RPMI7951 (cell line): ENCODE measurements around the gene F13A1. TPM values are rescaled to one million over a fixed set of nuclear protein-coding genes. Genes with fewer than 3 reads are reported as not detected.

Source experiments
- DNase-seq: peaks from one replicate; pipeline ENCODE4 v3.0.0-alpha.2; 2012; ENCODE audit warnings: low read depth
- total RNA-seq: library from RNA; depleted of rRNA; stranded (reverse); fragments of >200 nt; shearing (Covaris generic); gene quantifications from 2 replicates; pipeline ENCODE4 v1.2.3, GENCODE V29; 2014; rRNA removed

F13A1 gene
- total RNA-seq: not detected in 2 replicates

- DNase-seq: no peak
Observed at GRCh38 chr6:6319952-6320811, at the start of gene F13A1. Gene F13A1, minus strand, starts transcription at chr6:6320662. Its CDS starts 1,998 bp downstream, at chr6:6318664.

DNA sequence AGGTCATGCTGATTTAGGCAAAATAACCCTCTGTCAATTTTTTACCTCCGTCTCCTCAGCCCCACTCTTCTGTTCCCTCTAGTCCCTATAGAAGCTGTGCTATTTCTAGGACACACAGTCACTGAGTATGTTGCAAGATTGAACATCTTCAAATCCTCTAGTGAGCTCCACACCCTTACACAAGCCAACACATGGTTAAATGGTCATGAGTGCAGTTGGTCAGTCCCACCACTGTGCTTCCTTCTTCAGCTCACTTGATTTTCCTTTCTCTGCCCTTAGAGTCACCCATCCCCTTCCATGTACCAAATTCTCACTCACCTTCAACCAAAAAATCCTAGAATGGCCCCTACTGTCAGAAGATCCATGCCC, 48.2 kb upstream of the F13A1 start:
- no peak for DNase-seq

DNA sequence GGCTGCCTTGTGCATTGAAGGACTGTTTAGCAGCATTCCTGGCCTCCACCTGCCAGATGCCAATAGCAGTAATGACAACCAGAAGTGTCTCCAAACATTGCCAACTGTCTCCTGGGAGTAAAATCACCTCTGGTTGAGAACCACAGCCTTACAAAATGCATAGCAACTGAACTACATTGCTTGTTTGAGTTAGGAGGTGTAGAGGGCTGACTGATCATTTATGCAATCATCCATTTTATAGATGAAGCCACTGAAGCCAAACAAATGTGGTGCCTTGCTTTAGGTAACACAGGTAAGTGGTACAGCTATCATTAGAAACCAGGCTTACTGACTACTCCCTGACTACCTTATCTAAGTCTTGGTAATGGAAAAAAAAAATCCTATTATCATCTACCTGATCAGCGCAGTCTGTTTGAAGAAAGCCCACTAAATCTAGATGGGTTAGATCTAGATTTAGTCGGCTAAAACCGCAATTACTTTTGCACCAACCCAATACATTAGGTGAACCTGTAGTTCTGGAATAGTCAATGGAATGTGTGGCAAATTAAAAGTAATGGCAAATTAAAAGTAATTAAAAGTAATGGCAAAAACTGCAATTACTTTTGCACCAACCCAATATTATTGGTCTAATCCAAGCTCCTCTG, 47.7 kb upstream of the F13A1 start:
- DNase-seq: no peak

DNA sequence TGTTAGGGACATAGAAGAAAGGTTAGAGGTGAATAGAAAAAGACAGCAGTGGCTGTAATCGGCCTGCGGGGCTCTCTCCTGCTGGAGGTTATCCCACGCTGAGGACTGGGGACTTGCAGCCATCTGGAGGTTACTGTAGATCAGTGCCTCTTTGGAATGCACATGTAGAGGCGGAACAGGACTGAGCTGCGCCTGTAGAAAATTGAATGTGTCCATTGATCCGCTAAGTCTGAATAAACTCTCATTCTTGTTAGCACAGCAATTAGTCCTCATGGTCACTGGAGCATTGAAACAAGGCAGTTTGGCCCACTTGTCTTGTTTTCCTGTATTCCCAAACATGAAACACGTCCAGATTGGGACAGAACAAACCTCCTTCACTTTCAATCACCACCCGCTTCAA, 46.3 kb upstream of the F13A1 start:
- no peak for DNase-seq

DNA sequence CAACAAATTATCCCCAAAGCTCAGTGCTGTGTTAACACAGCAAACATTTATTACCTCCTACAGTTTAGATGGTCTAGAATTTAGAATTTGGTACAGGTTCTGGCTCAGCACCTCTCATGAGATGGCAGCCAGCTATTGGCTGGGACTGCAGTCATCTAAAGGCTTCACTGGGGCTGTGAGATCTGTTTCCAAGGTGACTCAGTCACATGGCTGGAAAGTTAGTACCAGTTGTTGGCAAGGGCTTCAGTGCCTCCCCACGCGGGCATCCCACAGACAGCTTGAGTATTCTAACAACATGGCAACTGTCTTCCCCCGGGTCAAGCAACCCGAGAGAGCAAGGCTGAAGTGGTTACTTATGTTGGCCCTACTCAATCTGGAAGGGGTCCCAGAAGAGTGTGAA, 44.8 kb upstream of the F13A1 start:
- no peak for DNase-seq

DNA sequence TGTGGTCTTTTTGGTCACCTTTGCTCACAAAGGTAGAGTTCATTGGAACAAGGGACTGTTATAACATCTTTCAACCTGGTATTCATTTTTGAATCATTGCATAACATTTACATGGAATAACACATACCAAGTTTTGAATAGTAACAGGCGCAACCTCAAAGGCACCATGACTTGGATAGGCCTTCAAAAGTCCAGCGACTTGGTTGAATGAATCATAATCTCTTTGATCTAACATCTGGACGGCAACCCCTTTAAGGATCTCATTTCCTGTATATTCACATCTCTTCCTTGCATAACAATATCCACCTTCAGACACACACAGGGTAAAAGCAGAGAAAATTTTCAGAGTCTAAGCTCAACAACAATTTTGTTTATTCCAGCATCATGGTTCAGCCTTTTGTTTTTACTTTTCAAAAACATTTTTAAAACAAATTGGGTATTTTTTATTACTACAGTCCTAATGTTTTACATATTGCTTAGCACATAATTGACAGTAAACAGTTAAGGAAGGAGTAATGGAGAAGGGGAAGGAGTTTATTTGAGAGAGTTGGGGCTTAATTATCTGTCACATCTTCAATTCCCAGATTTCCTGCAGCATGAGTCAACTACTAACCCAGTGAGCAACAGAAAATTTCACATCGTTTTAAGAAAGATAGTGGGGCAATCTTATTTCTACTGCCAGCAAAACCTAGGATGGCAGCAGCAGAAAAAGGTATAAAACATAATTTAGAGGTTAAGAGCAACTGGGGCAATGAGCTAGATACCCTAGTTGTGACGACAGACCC, 41.8 kb upstream of the F13A1 start:
- peak; percentile 20 for DNase-seq

DNA sequence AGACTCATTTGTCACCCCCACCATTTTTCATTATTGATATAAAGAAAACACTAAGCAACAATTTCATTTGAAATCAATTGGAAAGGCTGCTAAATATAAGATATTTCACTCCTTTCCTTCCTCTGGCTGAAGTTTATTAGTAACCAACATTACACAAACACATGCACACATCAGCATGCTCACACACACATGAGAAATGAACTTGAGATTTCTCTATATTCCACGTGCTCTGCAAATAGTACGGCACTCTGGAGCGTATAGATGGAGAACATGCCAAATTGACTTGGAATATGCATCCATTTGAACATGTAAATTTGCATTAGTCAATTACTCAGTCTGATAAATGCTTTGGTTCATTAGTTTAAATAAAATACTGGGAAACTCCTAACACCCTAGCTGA, 37.1 kb upstream of the F13A1 start:
- DNase-seq: no peak

DNA sequence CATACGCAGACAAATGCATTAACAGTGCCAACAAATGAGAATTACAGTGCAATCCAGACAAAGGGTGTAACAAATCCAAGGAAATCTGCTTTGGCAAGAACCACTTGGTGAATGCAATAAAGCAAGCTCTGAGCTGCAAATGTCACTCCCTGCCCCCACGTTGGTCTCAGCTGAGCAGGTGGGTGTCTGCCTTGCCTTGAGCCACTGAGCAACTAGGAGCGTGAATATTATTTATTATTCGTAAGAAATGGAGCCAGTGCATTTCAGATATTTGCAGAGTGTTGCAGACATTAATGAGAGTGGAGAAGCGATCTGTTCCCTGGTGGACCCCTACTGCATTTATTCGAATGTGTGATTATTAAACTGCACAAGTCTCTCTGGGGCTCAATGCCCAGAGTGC, 36.6 kb upstream of the F13A1 start:
- no peak for DNase-seq

GRCh38 chr6:6352772-6353171, 32.3 kb upstream of the F13A1 start:
- no peak for DNase-seq

GRCh38 chr6:6351511-6352025, 31.1 kb upstream of the F13A1 start:
- no peak for DNase-seq

DNA sequence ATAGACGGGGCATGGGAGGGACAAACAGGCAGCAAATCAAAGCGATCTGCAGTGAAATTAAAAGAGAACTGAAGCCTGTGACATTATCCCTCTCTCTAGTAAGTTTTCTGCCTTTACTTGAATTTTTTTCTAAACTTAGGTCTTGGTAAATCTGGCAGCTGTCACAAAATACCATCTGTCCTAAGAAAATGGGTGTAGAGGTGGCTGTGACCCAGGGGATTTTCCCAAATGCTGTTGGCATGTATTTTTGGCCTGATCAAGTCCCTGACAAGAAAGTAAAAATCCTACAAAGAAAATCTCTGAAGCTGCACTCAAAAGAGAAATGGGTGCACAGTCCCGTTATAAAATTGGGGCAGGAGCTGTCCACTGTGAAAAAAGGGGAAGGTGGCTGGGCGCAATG, 30.2 kb upstream of the F13A1 start:
- no peak for DNase-seq

- DNase-seq: no peak
Observed at GRCh38 chr6:6348256-6348655, 27.8 kb upstream of the F13A1 start.

DNA sequence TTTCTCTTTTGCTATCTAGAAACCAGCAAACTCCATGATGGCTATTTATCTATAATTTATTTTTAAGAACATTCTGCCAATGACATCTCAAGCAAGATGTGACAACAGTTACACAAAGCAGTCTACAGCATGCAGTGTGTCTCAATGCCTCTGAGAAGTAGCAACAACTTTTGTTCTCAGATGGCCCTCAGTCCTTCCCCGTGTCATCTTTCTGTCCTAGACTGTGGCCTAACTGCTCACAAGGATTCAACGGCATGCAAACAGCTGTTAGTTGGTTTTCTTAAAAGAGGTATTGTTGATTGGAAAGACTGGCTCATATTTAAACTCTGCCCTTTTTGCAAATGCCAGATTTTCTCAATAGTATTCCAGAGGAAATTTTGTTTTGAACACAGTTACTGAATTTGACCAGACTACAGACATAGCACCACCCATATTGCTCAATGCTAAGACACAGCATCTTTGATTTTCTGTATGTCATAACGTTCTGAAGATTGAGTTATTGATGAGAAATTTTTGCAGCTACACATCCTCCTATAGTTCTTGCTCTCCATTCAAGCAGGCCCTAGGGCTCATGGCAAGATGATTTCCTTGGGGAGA, 26.1 kb upstream of the F13A1 start:
- no peak for DNase-seq

GRCh38 chr6:6333501-6333900, 13.0 kb upstream of the F13A1 start:
- peak; percentile 30 for DNase-seq

DNA sequence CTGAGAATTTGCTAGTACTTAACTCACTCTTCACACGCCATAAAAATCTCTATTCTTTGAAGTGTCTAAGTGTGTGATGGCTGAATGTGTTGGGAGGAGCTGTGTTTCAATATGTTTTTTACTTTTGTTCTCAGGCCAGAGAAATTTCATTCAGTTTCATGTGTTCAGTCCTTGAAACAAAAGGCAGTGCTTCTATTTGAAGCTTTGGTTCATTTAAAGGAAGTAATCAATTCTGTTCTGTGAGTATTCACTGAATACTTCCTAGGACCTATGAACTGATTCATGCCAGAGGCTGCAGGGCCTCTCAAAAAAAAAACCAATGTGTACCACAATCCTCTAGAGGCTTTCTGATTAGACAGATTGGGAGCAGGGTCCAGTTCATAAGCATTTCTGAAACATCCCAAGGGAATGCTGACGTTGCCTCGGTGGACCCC, 12.4 kb upstream of the F13A1 start:
- no peak for DNase-seq

GRCh38 chr6:6331946-6332601, 11.6 kb upstream of the F13A1 start:
- DNase-seq: no peak

DNA sequence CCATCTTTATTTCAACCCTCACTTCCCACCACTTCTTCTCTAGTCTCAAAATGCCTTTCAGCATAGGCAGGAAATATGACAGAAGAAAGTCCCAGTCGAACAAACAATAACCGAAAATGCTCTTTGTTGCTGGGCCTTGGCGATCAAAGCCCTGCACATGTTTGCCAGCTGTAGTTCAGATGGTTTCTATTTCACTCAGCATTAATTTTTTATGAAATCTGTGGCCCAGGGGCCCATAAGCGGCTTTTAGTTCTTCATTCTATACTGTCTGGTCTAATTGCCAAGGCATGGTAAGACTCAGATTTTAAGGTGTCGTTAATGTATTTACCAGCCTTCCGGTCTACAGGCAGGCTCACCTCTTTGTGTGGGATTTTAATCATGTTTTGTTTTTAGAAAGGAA, 10.9 kb upstream of the F13A1 start:
- no peak for DNase-seq

GRCh38 chr6:6330407-6330806, 9.9 kb upstream of the F13A1 start:
- no peak for DNase-seq

DNA sequence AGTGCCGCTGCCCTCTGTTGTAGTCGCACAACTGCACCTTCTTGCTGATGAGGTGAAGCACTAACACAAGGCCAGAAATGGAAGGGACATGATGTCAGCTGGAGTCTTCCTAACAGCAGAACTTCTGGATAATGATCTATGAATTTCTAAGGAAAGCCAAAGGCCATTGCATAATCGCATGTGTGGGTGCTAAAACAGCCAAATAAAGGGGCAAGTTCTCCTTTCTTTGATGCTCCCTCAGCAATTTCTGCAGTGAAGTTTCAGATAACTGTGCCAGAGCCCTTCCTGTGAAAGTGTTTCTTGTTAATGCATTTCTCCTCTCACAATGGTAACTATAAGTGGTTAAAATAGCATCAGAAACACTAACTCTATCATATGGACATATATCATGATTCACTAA, 8.0 kb upstream of the F13A1 start:
- DNase-seq: no peak

DNA sequence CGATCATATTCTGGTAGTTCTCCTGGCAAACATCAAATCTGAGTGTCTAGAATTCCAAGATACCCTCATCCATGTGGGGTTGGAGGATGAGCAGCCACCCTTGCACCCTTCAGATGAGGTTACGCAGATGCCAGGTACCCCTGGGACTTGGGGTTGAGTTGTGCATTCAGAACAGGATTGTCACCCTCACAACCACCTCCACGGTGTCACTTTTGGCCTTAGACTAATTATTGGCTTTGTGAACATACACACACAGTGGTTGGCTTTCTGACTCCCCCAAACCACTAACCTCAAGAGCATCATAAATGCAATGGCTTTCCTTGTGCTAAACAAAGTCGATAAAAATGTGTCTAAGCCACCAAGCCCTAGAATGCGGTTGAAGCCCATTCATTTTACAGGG, 2.9 kb upstream of the F13A1 start:
- DNase-seq: no peak

DNA sequence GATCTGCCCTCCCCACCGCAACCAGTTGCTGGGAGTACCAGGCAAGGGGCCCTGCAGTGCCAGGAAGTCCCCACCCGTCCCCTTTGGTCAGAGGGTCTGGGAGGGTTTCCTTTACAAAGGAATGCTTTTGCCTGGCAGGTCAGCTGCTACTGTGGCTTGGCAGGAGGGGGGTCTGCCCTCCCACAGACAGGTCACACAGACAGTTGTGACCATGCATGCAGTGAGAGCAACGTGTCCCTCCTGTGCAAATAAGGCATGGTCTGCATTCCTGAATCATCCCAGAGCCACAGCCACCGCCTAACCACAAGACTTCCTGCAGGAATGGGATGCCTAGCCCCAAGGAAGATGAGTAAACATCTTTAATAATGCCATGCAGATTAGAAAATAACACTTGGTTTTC, 439 bp upstream of the F13A1 start:
- peak; percentile 77 for DNase-seq
